Panc1 (cell line): ENCODE measurements around the gene MZB1. TPM values are rescaled to one million over a fixed set of nuclear protein-coding genes. Genes with fewer than 3 reads are reported as not detected.

Source experiments
- ATAC-seq: fragments of 200-7000 bp; cut with Tn5 transposase; 2 replicates; pipeline ENCODE4 v1.9.1; 2020; ENCODE audit warnings: mild to moderate bottlenecking, moderate library complexity
- BruUV-seq: library from RNA; stranded (reverse); fragments of 400-500 nt; replicated peaks from 2 replicates; lab custom pipeline; 2021; lab: Mats Ljungman, UMichigan
- CTCF ChIA-PET: fragments of 300-600 bp; sonication (Branson Sonifier 250); formaldehyde crosslinking; loops from one replicate; lab custom pipeline; 2022; ENCODE audit warnings: antibody characterized with exemption; lab: Charles Lee
- POLR2A ChIA-PET: fragments of 300-600 bp; sonication (Branson Sonifier 250); formaldehyde crosslinking; loops from one replicate; lab custom pipeline; 2022; ENCODE audit warnings: antibody characterized with exemption; lab: Charles Lee
- DNase-seq: peaks from one replicate; pipeline ENCODE4 v3.0.0-alpha.2; 2010; ENCODE audit warnings: low read depth, low spot score
- H3K27ac ChIP-seq: 2 replicates; pipeline ENCODE4 v1.5.1; 2011; ENCODE audit warnings: mild to moderate bottlenecking, low read length, inconsistent platforms
- H3K27me3 ChIP-seq: fragments of 200-500 bp; sonication (Bioruptor generic); 2 replicates; pipeline ENCODE4 v1.6.0; 2014; ENCODE audit warnings: low read length, inconsistent platforms; ENCODE audit not compliant: control insufficient read depth, insufficient read depth
- H3K36me3 ChIP-seq: fragments of 200-500 bp; sonication (Bioruptor generic); 2 replicates; pipeline ENCODE4 v1.5.1; 2014; ENCODE audit warnings: inconsistent platforms, mild to moderate bottlenecking, low read length, moderate library complexity; ENCODE audit not compliant: control insufficient read depth, insufficient read depth
- H3K4me1 ChIP-seq: 2 replicates; pipeline ENCODE4 v1.5.1; 2011; ENCODE audit warnings: inconsistent platforms, mild to moderate bottlenecking, low read length, moderate library complexity; ENCODE audit not compliant: control insufficient read depth, insufficient read depth
- H3K4me3 ChIP-seq, 2 experiments: 2 replicates each; pipeline ENCODE4 v1.5.1; 2011 to 2012; ENCODE audit warnings: low read depth in 2 of 2, low read length in 2 of 2, mild to moderate bottlenecking in 2 of 2, inconsistent platforms in 1 of 2, moderate library complexity in 1 of 2
- H3K9me3 ChIP-seq: fragments of 200-500 bp; sonication (Bioruptor generic); 2 replicates; pipeline ENCODE4 v1.5.1; 2014; ENCODE audit warnings: low read depth, mild to moderate bottlenecking, inconsistent platforms, low read length, moderate library complexity; ENCODE audit not compliant: control insufficient read depth, insufficient read depth
- POLR2AphosphoS5 ChIP-seq: IDR thresholded peaks from 2 replicates; pipeline ENCODE4 v1.6.1; 2012; ENCODE audit warnings: mild to moderate bottlenecking, low read depth, low read length, moderate library complexity
- SIN3A ChIP-seq: IDR thresholded peaks from 2 replicates; pipeline ENCODE4 v1.6.1; 2012; ENCODE audit warnings: low read depth, mild to moderate bottlenecking, low read length, moderate library complexity, borderline replicate concordance; ENCODE audit not compliant: insufficient read depth
- TCF7L2 ChIP-seq: IDR thresholded peaks from 2 replicates; pipeline ENCODE4 v1.6.1; 2011; ENCODE audit warnings: mild to moderate bottlenecking, low read depth, low read length, inconsistent platforms
- in situ Hi-C: cut with HindIII; loops from 2 replicates; pipeline ENCODE4 v1.10.0; 2016; ENCODE audit warnings: low sequenced_read_pairs, low pct_unique_long_range_greater_than_20kb
- intact Hi-C: fragments of 100-400 bp; cut with micrococcal nuclease; formaldehyde crosslinking; loops from one replicate; pipeline ENCODE4 v1.10.0; 2022; ENCODE audit not compliant: unreplicated experiment
- total RNA-seq: library from RNA; stranded (reverse); gene quantifications from one replicate; pipeline ENCODE4 v1.2.1, GENCODE V29; 2021; ENCODE audit not compliant: unreplicated experiment
- TF ChIP-seq, protein P1 (sequence below): fragments of 450-650 bp; IDR thresholded peaks from 2 replicates; pipeline ENCODE4 v1.5.1; 2017; ENCODE audit warnings: mild to moderate bottlenecking
- TF ChIP-seq, protein P2 (sequence below), 2 experiments: IDR thresholded peaks; 2 replicates each; pipeline ENCODE4 v1.6.1; 2011 to 2012; ENCODE audit warnings: low read depth in 2 of 2, control low read depth in 1 of 2, low read length in 1 of 2, mild to moderate bottlenecking in 1 of 2, moderate library complexity in 1 of 2; ENCODE audit not compliant: insufficient read depth in 1 of 2

Gene MZB1
- total RNA-seq, 1 experiment from 2014 or later, result 0.49 TPM

DNA sequence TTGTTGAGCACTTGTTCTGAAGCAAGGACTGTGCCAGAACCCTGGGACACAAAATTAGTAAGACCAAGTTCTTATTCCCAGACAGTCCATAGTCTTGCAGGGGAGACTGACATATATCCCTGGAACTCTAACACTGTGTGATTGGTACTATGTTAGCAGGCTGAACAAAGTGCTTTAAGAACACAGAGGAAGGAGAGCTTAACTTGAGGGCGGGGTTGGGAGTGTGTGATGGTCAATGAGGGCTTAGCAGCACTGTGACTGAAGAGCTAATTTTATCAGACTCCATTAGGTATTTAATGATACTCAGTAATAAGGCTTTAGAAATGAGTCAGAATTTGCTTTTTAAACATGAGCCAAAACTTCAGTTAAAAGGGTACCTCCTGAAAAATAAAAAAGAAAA is 29.1 kb upstream of the MZB1 start:
- no peak for TF ChIP-seq POLR2AphosphoS5
- TF ChIP-seq TCF7L2, result no peak
- TF ChIP-seq SIN3A, result no peak
- TF ChIP-seq, protein P1, sequence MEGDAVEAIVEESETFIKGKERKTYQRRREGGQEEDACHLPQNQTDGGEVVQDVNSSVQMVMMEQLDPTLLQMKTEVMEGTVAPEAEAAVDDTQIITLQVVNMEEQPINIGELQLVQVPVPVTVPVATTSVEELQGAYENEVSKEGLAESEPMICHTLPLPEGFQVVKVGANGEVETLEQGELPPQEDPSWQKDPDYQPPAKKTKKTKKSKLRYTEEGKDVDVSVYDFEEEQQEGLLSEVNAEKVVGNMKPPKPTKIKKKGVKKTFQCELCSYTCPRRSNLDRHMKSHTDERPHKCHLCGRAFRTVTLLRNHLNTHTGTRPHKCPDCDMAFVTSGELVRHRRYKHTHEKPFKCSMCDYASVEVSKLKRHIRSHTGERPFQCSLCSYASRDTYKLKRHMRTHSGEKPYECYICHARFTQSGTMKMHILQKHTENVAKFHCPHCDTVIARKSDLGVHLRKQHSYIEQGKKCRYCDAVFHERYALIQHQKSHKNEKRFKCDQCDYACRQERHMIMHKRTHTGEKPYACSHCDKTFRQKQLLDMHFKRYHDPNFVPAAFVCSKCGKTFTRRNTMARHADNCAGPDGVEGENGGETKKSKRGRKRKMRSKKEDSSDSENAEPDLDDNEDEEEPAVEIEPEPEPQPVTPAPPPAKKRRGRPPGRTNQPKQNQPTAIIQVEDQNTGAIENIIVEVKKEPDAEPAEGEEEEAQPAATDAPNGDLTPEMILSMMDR, result no peak
- TF ChIP-seq, protein P2, sequence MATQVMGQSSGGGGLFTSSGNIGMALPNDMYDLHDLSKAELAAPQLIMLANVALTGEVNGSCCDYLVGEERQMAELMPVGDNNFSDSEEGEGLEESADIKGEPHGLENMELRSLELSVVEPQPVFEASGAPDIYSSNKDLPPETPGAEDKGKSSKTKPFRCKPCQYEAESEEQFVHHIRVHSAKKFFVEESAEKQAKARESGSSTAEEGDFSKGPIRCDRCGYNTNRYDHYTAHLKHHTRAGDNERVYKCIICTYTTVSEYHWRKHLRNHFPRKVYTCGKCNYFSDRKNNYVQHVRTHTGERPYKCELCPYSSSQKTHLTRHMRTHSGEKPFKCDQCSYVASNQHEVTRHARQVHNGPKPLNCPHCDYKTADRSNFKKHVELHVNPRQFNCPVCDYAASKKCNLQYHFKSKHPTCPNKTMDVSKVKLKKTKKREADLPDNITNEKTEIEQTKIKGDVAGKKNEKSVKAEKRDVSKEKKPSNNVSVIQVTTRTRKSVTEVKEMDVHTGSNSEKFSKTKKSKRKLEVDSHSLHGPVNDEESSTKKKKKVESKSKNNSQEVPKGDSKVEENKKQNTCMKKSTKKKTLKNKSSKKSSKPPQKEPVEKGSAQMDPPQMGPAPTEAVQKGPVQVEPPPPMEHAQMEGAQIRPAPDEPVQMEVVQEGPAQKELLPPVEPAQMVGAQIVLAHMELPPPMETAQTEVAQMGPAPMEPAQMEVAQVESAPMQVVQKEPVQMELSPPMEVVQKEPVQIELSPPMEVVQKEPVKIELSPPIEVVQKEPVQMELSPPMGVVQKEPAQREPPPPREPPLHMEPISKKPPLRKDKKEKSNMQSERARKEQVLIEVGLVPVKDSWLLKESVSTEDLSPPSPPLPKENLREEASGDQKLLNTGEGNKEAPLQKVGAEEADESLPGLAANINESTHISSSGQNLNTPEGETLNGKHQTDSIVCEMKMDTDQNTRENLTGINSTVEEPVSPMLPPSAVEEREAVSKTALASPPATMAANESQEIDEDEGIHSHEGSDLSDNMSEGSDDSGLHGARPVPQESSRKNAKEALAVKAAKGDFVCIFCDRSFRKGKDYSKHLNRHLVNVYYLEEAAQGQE (IDR thresholded peaks at IDR 0.05; ENCODE audit: insufficient read depth in 1 of 2, low read depth in 2 of 2, low read length in 1 of 2), result no peak
- intact Hi-C loops (no loop called here), in situ Hi-C loops (loop anchor here (25.0 kb wide), 1 partner anchor 94 kb away; no protein-coding TSS in a partner anchor)
- no peak overlapping the region for H3K27ac ChIP-seq
- no peak overlapping the region for H3K4me3 ChIP-seq
- DNase-seq, result no peak
- no peaks in the 10 kb centered on the region for H3K36me3 ChIP-seq
- no peak for ATAC-seq
- POLR2A ChIA-PET, result no interaction called here
- no TSS peak for BruUV-seq
- no peaks in the 10 kb centered on the region for H3K9me3 ChIP-seq
- H3K4me1 ChIP-seq, result no peaks in the 10 kb centered on the region
- H3K27me3 ChIP-seq, result no peaks in the 10 kb centered on the region
- CTCF ChIA-PET, result interaction anchor here (0.8 kb wide), 1 partner anchor 9 kb away, joined by 3 read pairs; no protein-coding TSS in a partner anchor

DNA sequence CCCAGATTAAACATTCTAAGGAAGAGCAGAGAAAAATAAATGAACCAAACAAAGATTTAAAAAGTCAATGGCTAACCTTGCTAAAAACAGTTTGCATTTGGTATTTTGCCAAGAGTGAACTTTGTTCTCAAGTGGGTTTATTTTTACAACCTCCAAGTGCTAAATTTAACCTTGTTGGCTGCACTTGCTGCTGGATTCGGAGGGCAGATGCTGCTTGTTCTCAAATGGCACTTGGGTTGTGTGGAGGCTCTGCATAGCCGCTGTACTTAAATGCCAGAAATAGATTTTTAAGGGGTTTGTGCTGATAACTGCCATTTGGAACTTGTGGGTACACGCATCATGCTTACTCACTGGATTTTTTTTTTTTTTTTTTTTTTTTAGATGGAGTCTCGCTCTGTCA is 27.5 kb upstream of the MZB1 start:
- ChIA-PET POLR2A (interaction anchor here (0.5 kb wide), 1 partner anchor 259 kb away, joined by 3 read pairs; no protein-coding TSS in a partner anchor), CTCF (no interaction called here)
- Histone ChIP-seq H3K27ac (no peak overlapping the region), H3K36me3 (no peaks in the 10 kb centered on the region), H3K4me1 (no peaks in the 10 kb centered on the region), H3K9me3 (no peaks in the 10 kb centered on the region), H3K27me3 (no peaks in the 10 kb centered on the region), H3K4me3 (no peak overlapping the region)
- ATAC-seq (no peak), DNase-seq (no peak)
- in situ Hi-C loops (loop anchor here (25.0 kb wide), 1 partner anchor 95 kb away; no protein-coding TSS in a partner anchor), intact Hi-C loops (no loop called here)
- TF ChIP-seq SIN3A (no peak), POLR2AphosphoS5 (no peak), TCF7L2 (no peak)
- TF ChIP-seq, protein P1, result no peak
- TF ChIP-seq, protein P2 (IDR thresholded peaks at IDR 0.05; ENCODE audit: insufficient read depth in 1 of 2, low read depth in 2 of 2, low read length in 1 of 2), result no peak
- no TSS peak for BruUV-seq
